Gastrocnemius medialis (tissue), 4 donors: ENCODE data around the gene SND1. TPM values are rescaled to one million over a fixed set of nuclear protein-coding genes. Genes with fewer than 3 reads are reported as not detected.
"Not testable (repeated sequence)": the region's sequence is repeated elsewhere in the genome, so short reads cannot be mapped to it uniquely, and the experiment has no call there.

Source experiments
- ATAC-seq, 2 donors: fragments of 150-250 bp; one replicate each; pipeline ENCODE4 v1.9.1; 2016
- DNase-seq, 2 donors: peaks; one replicate each; pipeline ENCODE4 v3.0.0-alpha.2; 2019
- H3K27ac ChIP-seq, 4 donors: fragments of 200-600 bp; sonication (generic); 1 replicate in 1 of 4; 2 replicates in 3 of 4; pipeline ENCODE4 v1.5.1; 2016 to 2018; ENCODE audit warnings: mild to moderate bottlenecking in 2 of 4, moderate library complexity in 1 of 4
- H3K27me3 ChIP-seq, 3 donors: fragments of 200-600 bp; sonication (generic) in 2 of 3; 1 replicate in 1 of 3; 2 replicates in 2 of 3; pipeline versions ENCODE4 v1.5.1 to v1.6.0; 2016 to 2019; ENCODE audit warnings: mild to moderate bottlenecking in 1 of 3, moderate library complexity in 1 of 3
- H3K36me3 ChIP-seq, 2 donors: fragments of 200-600 bp; sonication (generic) in 1 of 2; one replicate each; pipeline ENCODE4 v1.5.1; 2017 to 2018
- H3K4me1 ChIP-seq, 2 donors: fragments of 200-600 bp; sonication (generic) in 1 of 2; one replicate each; pipeline ENCODE4 v1.5.1; 2016 to 2017; ENCODE audit warnings: mild to moderate bottlenecking in 2 of 2
- H3K4me3 ChIP-seq, 4 donors: fragments of 200-600 bp; sonication (generic) in 3 of 4; 1 replicate in 1 of 4; 2 replicates in 3 of 4; pipeline ENCODE4 v1.5.1; 2016 to 2019; ENCODE audit warnings: mild to moderate bottlenecking in 2 of 4
- H3K9me3 ChIP-seq, 3 donors: fragments of 200-600 bp; sonication (generic) in 2 of 3; 1 replicate in 1 of 3; 2 replicates in 2 of 3; pipeline ENCODE4 v1.5.1; 2016 to 2019
- POLR2A ChIP-seq, 2 donors: fragments of 450-650 bp; IDR thresholded peaks; one replicate each; pipeline ENCODE4 v1.6.1; 2017; ENCODE audit warnings: antibody characterized with exemption in 2 of 2, mild to moderate bottlenecking in 2 of 2, moderate library complexity in 2 of 2
- in situ Hi-C, 4 donors: fragments of 200-750 bp; cut with MboI; loops; one replicate each; pipeline versions ENCODE4 v1.15.0 to v1.8.0; 2017; ENCODE audit warnings: low sequenced_read_pairs in 4 of 4
- intact Hi-C: fragments of 100-400 bp; cut with DNase I; formaldehyde crosslinking; loops from one replicate; pipeline ENCODE4 v1.15.1; 2023; ENCODE audit warnings: low total_unique reads
- total RNA-seq, 4 donors: library from RNA; depleted of rRNA; stranded (reverse); fragments of >200 nt; gene quantifications; one replicate each; pipeline versions ENCODE4 v1.1.0 to v1.2.3, GENCODE V29; 2016
- TF ChIP-seq, protein P1 (sequence below), 5 experiments: fragments of 450-650 bp in 3 of 5; fragments of 200-600 bp in 2 of 5; sonication (generic) in 2 of 5; IDR thresholded peaks in 4 of 5; conservative IDR thresholded peaks in 1 of 5; 1 replicate in 4 of 5; 2 replicates in 1 of 5; pipeline ENCODE4 v1.5.1; 2016 to 2019; ENCODE audit warnings: antibody characterized with exemption in 5 of 5, mild to moderate bottlenecking in 3 of 5, moderate library complexity in 3 of 5

The SND1 gene
- total RNA-seq, 4 donors from 2014 or later, result 30.4 to 73.0 (median 50.3) TPM

DNA sequence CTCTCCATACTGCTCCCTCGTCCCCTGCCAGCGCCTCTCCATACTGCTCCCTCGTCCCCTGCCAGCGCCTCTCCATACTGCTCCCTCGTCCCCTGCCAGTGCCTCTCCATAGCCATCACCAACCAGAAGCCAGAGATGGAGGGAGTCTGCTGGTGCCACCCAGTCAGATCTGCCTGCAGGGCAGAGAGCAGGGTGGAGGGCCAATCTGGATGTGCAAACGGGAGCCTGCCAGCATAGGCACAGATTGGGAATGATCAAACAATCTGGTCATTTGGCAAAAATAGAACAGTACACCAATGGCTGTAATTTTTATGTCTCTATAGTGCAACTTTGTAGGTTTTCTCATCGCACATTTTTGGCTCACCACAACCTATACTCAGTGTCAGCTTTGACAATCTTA lies 456.1 kb downstream of the SND1 start:
- Histone ChIP-seq H3K27ac (no peak overlapping the region), H3K9me3 (no peaks in the 10 kb centered on the region), H3K4me1 (no peaks in the 10 kb centered on the region), H3K4me3 (no peak overlapping the region), H3K36me3 (no peaks in the 10 kb centered on the region), H3K27me3 (peaks cover 15 to 18% (median 16%) of the 10 kb centered on the region in 3 donors)
- DNase-seq (no peak), ATAC-seq (no peak)
- TF ChIP-seq, protein P1, sequence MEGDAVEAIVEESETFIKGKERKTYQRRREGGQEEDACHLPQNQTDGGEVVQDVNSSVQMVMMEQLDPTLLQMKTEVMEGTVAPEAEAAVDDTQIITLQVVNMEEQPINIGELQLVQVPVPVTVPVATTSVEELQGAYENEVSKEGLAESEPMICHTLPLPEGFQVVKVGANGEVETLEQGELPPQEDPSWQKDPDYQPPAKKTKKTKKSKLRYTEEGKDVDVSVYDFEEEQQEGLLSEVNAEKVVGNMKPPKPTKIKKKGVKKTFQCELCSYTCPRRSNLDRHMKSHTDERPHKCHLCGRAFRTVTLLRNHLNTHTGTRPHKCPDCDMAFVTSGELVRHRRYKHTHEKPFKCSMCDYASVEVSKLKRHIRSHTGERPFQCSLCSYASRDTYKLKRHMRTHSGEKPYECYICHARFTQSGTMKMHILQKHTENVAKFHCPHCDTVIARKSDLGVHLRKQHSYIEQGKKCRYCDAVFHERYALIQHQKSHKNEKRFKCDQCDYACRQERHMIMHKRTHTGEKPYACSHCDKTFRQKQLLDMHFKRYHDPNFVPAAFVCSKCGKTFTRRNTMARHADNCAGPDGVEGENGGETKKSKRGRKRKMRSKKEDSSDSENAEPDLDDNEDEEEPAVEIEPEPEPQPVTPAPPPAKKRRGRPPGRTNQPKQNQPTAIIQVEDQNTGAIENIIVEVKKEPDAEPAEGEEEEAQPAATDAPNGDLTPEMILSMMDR (IDR thresholded peaks at IDR 0.05 in 4 of 5, conservative IDR thresholded peaks at IDR 0.05 in 1 of 5), result no peak
- no peak for TF ChIP-seq POLR2A (IDR thresholded peaks at IDR 0.05)
- in situ Hi-C loops (no loop called here), intact Hi-C loops (no loop called here)

DNA sequence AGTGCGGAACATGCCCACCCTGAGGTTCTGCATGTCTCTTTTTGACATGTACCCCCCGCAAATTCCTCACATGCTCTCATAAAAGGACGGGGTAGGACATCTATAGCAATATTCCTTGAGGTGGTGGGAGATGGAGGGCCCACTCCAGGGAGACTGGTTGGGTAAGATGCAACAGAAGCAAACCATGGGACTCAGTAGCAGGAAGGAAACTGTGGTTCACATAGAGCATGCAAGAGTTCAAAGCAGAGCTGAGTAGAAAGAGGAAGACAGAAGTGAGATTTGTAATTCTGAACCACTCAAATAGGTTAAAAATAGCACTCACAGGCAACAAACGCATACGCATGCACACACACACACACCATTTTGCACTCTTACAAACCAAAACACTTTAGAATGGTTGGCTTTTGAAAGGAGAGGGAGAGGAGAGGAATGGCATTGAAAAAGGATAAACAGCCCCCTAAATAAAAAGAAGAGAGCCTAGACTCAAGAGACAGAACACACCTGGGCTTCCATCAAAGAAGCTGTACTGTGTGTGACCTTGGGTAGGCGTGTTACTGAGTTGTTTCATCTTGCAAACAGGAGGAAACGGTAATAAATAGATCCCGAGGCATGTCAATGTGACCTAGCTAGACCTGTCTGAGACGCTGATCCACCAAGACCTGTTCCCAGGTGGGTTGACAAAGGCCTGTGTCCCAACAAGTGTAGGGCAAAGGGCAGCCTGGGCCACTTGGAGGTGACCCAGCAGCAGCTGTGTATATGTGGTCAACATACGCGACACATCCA lies 456.8 kb downstream of the SND1 start:
- TF ChIP-seq POLR2A (IDR thresholded peaks at IDR 0.05), result no peak
- TF ChIP-seq, protein P1 (IDR thresholded peaks at IDR 0.05 in 4 of 5, conservative IDR thresholded peaks at IDR 0.05 in 1 of 5), result no peak
- in situ Hi-C loops (no loop called here), intact Hi-C loops (no loop called here)
- DNase-seq (no peak), ATAC-seq (no peak)
- Histone ChIP-seq H3K27me3 (peaks cover 9 to 12% (median 11%) of the 10 kb centered on the region in 3 donors), H3K4me3 (no peak overlapping the region), H3K27ac (no peak overlapping the region), H3K36me3 (no peaks in the 10 kb centered on the region), H3K4me1 (no peaks in the 10 kb centered on the region), H3K9me3 (no peaks in the 10 kb centered on the region)

DNA sequence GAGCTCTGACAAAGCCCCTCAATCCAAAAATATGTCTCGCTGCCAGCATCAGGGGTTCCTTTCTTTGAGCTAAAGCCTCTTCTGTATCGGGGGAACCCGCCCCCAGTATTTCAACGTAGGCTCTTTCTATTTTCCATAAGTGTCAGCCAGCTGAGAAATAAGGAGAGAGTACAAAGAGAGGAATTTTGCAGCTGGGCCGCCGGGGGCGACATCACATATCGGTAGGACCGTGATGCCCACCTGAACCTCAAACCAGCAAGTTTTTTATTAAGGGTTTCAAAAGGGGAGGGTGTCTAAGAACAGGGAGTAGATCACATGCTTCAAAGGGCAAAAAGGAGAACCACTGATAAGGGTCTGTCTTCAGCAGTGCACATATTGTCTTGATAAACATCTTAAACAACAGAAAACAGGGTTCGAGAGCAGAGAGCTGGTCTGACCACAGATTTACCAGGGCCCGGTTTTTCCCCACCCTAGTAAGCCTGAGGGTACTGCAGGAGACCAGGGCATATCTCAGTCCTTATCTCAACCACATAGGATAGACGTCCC lies 457.5 kb downstream of the SND1 start:
- in situ Hi-C loops, intact Hi-C loops, H3K4me3 ChIP-seq, H3K9me3 ChIP-seq, H3K27ac ChIP-seq, H3K36me3 ChIP-seq, H3K27me3 ChIP-seq, ATAC-seq, DNase-seq, H3K4me1 ChIP-seq: not testable (repeated sequence)

DNA sequence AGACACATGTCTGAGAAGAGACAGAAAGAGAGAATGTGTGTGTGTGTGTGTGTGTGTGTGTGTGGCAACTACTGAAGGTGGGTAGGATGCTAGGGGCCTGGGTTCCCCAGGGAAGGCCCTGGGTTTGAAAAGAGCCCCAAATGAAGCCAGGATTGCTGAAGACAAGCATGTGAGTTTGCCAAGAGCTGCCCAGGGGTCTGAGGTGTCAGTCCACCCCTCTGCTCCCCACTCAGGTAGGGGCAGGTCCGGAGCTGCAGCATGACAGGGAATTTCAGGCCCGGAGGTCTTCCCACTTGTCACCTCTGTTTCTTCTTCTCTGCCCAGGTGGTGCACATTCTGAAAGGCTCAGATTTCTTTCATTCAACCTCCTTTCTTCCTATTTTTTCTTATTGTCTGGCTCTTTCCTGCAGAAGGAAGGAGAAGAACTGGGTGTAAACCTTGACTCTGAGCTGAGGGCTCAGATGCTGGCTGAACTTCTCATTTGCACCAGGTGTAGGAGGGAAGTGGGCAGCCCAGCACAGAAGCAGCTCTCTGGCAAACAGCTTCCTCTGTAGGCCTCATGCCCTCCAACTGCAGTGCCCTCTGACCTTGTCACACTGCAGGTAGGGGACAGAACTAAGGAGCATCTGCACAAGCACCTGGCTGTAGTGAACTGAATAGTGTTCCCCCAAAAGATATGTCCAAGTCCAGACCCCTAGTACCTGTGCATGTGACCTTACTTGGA lies 458.8 kb downstream of the SND1 start:
- DNase-seq (no peak), ATAC-seq (no peak)
- H3K4me3 ChIP-seq, result no peak overlapping the region
- in situ Hi-C loops (no loop called here), intact Hi-C loops (no loop called here)
- TF ChIP-seq, protein P1 (IDR thresholded peaks at IDR 0.05 in 4 of 5, conservative IDR thresholded peaks at IDR 0.05 in 1 of 5), result no peak
- no peak for TF ChIP-seq POLR2A (IDR thresholded peaks at IDR 0.05)
- no peaks in the 10 kb centered on the region for H3K9me3 ChIP-seq
- no peaks in the 10 kb centered on the region for H3K4me1 ChIP-seq
- no peaks in the 10 kb centered on the region for H3K36me3 ChIP-seq
- peaks cover 1 to 4% (median 4%) of the 10 kb centered on the region in 3 donors for H3K27me3 ChIP-seq
- no peak overlapping the region for H3K27ac ChIP-seq
